ENCODE results near the gene JARID2.
A peak's percentile ranks its signal among the peaks of the same experiment; 100 is the strongest.

Gene JARID2

DNA sequence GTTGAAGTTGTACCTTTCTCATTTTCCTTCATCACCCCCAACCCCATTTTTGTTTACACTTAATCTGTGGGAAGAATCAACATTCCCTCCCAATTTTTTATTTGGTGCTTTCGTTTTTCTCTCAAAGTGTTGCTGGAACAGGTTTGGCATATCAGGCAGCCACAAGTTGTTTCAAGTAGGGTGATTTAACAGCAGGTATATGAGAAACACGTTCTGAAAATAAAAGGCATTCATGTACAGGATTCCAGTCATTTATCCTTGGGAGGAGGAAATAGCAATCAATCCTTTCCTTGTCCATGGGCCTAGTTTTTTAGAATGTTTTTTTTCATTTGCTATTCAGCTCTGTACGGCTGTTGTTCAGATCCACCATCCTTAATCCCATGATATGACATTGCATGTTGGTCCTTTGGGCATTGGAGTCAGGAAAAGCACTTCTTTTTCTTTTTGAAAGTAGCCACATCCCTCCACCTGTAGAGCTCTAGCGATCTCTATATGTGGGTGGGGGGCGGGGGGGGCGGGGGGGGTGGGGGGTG is 120.2 kb downstream of the JARID2 start:
- FAIRE-seq: peak; percentile 29

GRCh38 chr6:15366879-15367278 is 121.0 kb downstream of the JARID2 start:
- DNase-seq (ENCODE audit: extremely low spot score, insufficient read length, low read depth): no peak
- FAIRE-seq: no peak

More for the DNA sequence above, 120.2 kb downstream of the JARID2 start:
- no peak for DNase-seq (ENCODE audit: extremely low spot score, insufficient read length, low read depth)

- DNase-seq (ENCODE audit: extremely low spot score, insufficient read length, low read depth): no peak
- FAIRE-seq: no peak
Measured at GRCh38 chr6:15368186-15368585, 122.3 kb downstream of the JARID2 start.

GRCh38 chr6:15368873-15369272 is 123.0 kb downstream of the JARID2 start:
- FAIRE-seq (no peak), DNase-seq (ENCODE audit: extremely low spot score, insufficient read length, low read depth) (no peak)

GRCh38 chr6:15369838-15370237 is 124.0 kb downstream of the JARID2 start:
- FAIRE-seq (no peak), DNase-seq (ENCODE audit: extremely low spot score, insufficient read length, low read depth) (no peak)

DNA sequence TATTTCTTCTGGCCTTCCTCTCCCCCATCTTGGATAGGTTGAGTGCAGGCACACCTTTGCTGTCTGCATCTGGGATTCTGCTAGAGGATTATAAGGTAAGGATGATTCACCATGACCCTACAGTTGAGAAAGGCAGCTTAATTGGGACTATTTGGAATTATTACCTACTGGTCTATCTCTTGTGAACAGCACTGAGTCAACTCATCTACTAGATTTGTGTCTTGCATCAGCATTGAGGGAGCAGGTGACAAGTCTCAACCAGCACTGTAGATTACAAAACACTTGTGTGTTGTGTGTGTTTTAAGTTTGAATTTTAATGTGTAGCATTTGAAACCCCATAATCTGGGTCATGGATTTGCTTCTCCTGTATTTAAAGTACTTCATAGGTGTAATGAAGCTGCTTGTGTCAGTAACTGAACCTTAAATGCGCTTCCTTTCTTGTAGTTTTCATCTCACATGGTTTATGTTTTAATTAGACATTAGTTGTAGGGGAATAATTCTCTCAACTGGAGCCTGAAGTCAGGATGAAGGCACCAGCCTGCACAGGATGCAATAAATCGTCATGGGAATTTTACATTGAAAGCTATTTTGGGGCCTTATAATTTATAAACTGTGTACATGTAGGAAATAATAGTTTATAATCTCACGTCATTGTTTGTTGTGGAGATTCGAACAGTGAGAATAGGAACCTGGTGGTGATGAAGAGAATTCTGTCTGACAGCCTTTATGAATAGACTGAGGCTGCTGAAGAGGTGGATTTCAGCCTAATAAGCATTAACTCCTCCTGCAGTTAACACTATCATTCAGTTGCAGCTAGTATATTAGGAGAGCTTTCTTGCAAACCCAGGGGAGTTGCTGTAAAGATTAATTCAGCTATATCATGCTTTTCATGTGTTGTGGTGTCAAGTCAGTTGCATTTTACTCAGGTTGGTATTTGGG is 125.1 kb downstream of the JARID2 start:
- DNase-seq (ENCODE audit: extremely low spot score, insufficient read length, low read depth) (no peak), FAIRE-seq (no peak)

- FAIRE-seq: no peak
- no peak for DNase-seq (ENCODE audit: extremely low spot score, insufficient read length, low read depth)
Measured at GRCh38 chr6:15372932-15373331, 127.1 kb downstream of the JARID2 start.

GRCh38 chr6:15374119-15374518 is 128.2 kb downstream of the JARID2 start:
- DNase-seq (ENCODE audit: extremely low spot score, insufficient read length, low read depth): no peak
- FAIRE-seq: no peak

- FAIRE-seq: no peak
- DNase-seq (ENCODE audit: extremely low spot score, insufficient read length, low read depth): no peak
Measured at GRCh38 chr6:15375018-15375417, 129.1 kb downstream of the JARID2 start.

- DNase-seq (ENCODE audit: extremely low spot score, insufficient read length, low read depth) (no peak), FAIRE-seq (no peak)
Measured at GRCh38 chr6:15375638-15376290, 129.9 kb downstream of the JARID2 start.

DNA sequence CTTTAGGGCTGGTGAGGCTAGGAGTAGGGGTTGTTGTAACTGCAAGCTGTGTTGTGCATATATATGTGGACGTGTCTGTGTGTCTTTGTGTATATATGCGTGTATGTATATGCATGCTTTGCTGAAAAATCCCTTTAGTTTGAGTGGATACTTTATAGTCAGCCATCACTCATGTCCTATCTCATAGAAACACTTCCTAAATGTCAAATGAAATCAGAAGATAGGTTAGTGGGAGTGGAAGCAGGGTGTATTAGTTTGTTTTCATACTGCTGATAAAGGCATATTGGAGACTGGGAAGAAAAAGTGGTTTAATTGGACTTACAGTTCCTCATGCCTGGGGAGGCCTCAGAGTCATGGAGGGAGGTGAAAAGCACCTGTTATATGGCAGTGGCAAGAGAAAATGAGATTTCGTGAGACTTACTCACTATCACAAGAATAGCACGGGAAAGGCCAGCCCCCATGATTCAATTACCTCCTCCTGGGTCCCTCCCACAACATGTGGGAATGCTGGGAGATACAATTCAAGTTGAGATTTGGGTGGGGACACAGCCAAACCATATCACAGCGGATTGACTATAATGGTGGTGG is 131.1 kb downstream of the JARID2 start:
- no peak for FAIRE-seq
- no peak for DNase-seq (ENCODE audit: extremely low spot score, insufficient read length, low read depth)

GRCh38 chr6:15378272-15378671 is 132.4 kb downstream of the JARID2 start:
- DNase-seq (ENCODE audit: extremely low spot score, insufficient read length, low read depth) (no peak), FAIRE-seq (no peak)

DNA sequence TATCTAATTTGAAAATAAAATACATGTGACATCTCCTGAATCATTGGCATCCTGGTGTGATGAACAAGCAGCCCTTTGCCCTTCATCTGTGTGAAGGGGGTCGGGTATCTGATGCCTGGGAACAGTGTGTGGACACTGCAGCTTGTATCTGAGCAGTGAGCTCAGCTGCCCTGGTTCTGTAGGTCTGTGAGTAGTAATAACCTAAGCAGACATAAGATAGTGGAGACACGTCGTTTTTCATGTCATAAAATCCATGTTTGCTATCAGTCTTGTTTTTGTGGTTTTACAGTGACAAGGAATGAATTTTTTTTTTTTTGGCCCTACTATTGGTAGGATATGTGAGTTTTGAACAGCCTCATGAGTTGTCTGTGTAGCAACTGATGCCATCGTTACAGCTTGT is 133.0 kb downstream of the JARID2 start:
- no peak for DNase-seq (ENCODE audit: extremely low spot score, insufficient read length, low read depth)
- FAIRE-seq: no peak

GRCh38 chr6:15380351-15380750 is 134.5 kb downstream of the JARID2 start:
- no peak for FAIRE-seq

GRCh38 chr6:15382089-15382488 is 136.2 kb downstream of the JARID2 start:
- FAIRE-seq (no peak), DNase-seq (ENCODE audit: extremely low spot score, insufficient read length, low read depth) (no peak)

More at GRCh38 chr6:15380351-15380750, 134.5 kb downstream of the JARID2 start:
- no peak for DNase-seq (ENCODE audit: extremely low spot score, insufficient read length, low read depth)

- DNase-seq (ENCODE audit: extremely low spot score, insufficient read length, low read depth) (no peak), FAIRE-seq (no peak)
Measured at GRCh38 chr6:15382712-15383111, 136.8 kb downstream of the JARID2 start.

- DNase-seq (ENCODE audit: extremely low spot score, insufficient read length, low read depth): no peak
- peak; percentile 55 for FAIRE-seq
Measured at GRCh38 chr6:15384901-15385300, 139.0 kb downstream of the JARID2 start.

- FAIRE-seq: no peak
- DNase-seq (ENCODE audit: extremely low spot score, insufficient read length, low read depth): no peak
Measured at GRCh38 chr6:15385521-15385920, 139.7 kb downstream of the JARID2 start.

DNA sequence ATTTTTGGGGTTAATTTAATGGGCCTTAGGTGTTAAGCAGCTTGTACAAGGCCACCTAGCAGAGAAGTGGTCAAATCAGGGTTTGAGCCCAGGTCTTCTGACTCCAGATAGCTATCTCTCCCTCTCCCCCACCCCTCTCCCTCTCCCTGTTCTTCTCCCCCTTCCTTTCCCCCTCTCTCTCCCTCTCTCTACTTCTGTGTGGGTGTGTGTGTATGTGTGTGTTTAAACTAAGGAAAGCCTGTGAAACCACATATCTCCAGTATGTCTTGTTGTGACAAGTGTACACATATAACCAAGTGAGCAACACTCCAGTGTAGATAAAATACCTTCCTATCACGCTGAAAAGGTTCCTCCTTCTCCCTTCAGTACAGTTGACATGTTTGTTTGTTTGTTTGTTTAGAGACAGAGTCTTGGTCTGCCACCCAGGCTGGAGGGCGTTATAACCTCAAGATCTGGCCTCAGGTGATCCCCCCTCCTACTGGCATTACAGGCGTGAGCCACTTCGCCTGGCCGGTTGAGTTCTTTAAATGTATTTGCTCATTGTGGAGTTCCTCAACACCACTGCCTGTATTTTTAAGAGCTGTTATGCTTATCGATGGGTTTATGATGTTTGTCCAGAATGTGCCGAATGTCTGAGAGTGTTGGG is 140.4 kb downstream of the JARID2 start:
- DNase-seq (ENCODE audit: extremely low spot score, insufficient read length, low read depth) (no peak), FAIRE-seq (peak; percentile 47)

DNA sequence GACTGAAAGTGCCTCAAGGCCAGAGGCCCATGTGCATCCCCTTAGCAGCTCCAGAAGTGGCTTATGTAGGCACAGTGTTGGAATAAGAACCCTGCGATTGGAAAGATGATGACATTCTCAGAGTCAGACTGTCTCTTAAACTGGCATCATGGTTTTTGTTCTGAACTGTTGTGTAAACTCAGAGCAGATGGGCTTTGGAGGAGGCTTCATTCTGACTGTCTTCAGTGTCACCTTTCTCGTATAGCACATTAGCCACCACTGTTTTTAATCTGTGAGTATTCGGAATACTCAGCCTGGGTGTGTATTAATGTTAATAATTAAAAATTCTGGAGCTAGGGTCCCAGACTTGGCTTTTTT is 140.9 kb downstream of the JARID2 start:
- FAIRE-seq (no peak), DNase-seq (ENCODE audit: extremely low spot score, insufficient read length, low read depth) (no peak)

Data from GM18507 (cell line).